ENCODE measurements around the gene ST7L.
A peak's percentile ranks its signal among the peaks of the same experiment; 100 is the strongest.
"Not testable (repeated sequence)": the region's sequence is repeated elsewhere in the genome, so short reads cannot be mapped to it uniquely, and the experiment has no call there.

The ST7L gene

GRCh38 chr1:112505400-112505785 is 113.5 kb downstream of the ST7L start:
- intact Hi-C loops (cut with DNase I), result loop anchor here (10.0 kb wide), 1 partner anchor 109 kb away; the partner anchor contains the start of genes CAPZA1 and ST7L

DNA sequence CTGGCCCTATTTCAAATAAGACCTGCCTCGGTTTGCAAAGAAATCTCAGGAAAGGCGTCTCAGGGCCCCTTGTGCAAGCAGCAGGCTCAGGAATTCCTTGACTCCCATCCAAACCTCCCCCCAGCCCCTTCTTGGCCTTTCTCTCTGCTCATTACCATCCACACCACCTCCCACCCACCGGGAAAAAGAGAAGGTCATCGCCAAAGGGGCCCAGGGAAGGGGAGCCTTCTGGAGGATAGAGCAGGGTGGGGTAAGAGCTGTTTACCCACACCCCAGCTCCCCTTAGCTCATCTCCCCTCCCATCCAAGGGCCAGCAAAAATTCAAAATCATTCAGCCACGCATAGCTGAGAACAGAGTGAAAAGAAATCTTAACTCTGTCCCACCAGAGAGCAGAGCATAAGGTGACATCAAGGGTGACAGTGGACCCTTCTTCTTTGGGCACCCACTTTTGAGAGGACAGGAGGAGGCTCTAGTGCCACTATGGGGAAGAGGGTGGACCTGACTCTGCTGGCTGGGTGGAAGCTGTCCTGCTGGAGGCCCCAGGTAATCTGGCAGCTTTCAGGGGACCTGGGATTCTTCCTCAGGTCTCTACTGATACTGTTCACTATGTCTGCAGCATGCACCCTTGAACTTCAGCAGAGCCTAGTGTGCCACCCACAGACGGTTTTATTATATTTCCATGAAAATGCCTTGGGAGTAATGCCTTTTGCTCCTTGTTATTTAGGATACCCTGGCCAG is 114.1 kb downstream of the ST7L start:
- intact Hi-C loops (cut with DNase I), result loop anchor here (10.0 kb wide), 1 partner anchor 110 kb away; the partner anchor contains the start of genes CAPZA1 and ST7L
- DNase-seq, result no peak

More at GRCh38 chr1:112505400-112505785, 113.5 kb downstream of the ST7L start:
- DNase-seq, result peak in 1 of 10 donors; percentile 45

DNA sequence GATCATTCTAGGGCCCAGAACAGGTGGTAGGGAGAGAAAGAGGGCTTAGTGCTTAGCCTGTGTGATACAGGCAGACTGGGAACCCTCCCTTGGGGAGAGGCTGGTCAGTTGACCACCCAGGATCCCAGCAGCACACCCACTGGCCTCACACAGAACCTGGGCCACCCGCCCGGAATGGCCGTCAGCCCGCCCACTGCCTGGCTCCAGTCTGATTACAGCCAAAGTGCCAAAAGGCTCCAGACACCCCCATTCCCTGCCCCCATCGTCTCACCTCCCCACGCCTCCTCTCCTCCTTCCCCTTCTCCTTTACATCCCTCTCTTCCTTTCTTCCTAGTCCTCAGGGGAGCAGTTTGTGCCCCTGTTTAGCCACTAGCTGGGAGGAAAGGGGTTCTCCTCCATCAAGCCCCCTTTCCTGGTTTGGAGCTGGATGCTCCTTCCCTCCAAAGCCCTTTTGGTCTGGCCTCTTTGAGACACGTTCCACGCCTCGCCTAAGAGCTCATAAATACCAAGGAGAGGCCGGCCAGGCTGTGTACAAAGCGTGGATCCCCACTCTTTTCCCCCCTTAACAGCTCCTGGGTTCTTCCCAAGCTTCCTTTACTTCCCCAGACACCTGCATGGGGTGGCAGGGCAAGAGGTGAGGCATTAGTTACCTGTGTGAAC is 114.8 kb downstream of the ST7L start:
- peak in 1 of 10 donors; percentile 69 for DNase-seq
- intact Hi-C loops (cut with DNase I), result loop anchor here (10.0 kb wide), 1 partner anchor 111 kb away; the partner anchor contains the start of genes CAPZA1 and ST7L

DNA sequence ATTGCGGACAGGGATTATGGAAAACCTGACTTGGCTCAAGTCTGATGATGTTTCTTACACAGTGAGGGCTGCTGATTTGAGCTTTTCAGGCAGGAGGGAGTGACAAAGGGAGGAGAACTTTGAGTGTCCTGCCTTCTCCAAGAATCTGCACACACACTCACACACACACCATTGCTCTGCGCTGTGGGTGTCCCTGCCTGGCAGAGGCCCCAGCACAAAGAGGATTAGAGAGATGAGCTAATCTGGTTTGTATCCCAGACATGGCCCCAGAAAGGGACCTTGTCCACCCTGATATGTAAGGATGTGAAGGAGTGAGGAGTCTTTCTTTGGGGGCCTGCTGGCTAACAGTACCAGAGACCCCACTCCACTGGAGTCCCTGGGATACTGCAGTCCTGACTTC is 116.1 kb downstream of the ST7L start:
- DNase-seq, result peak in 4 of 10 donors; percentile 21 to 89 (median 66)

DNA sequence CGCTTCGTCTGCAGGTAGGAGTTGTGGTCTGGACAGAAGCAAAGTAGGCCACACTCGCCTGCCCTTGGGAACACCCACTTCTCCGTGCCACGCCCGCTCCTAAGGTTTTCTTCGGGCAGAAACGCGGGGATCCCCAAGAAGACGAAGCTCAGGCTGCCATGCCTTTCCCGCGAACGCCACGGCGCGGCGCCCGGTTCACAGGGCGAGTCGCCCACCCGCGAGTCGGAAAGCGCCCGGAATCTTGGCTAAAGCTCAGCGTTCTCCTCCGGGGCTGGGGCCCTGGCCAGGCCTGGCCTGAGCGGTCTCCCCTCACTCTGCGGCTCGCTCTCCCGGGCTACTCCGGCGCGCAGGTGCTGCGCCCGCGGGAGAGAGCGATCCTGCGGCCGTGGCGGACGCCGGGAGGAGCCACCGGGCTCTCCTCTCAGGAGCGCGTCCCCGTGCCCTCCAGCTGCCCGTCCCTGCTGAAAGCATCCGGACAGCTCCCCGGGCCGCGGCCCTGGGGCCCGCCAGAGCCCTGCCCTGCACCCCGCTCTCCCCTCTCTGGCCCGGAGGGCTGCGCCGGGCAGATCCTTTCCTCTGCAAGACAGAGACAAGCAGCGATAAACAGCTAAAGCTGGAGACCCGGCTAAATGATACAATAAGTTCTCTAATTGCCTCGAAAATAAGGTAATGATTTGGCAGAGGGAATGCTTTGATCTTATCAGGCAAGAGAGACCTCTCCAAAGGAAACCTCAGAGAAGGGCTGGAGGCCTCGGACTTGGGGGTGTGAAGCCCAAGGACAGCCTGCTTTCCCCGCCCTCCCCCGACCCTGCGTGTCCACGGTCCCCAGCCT is 116.9 kb downstream of the ST7L start:
- intact Hi-C loops (cut with DNase I), result loop anchor here (2.0 to 10.0 kb wide), 2 partner anchors 113 to 207 kb away; partner anchors contain the start of genes CAPZA1 and ST7L
- peak; percentile 58 to 97 (median 81) for DNase-seq

More for the DNA sequence above, 116.1 kb downstream of the ST7L start:
- intact Hi-C loops (cut with DNase I), result loop anchor here (2.0 to 10.0 kb wide), 2 partner anchors 112 to 206 kb away; partner anchors contain the start of genes CAPZA1 and ST7L

DNA sequence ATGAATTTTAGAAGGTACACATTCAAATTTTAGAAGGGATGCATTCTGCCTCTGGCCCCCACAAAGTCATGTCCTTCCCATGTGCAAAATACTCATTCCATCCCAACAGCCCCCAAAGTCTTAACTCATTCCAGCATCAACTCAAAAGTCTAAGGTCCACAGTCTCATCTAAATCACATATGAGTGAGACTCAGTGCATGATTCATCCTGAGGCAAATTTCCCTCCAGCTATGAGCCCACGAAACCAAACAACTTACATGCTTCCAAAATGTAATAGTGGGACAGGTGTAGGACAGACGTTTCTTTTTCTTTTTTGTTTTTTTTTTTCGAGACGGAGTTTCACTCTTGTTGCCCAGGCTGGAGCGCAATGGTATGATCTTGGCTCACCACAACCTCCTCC is 122.7 kb downstream of the ST7L start:
- intact Hi-C loops (cut with DNase I), result no loop called here
- DNase-seq, result no peak

DNA sequence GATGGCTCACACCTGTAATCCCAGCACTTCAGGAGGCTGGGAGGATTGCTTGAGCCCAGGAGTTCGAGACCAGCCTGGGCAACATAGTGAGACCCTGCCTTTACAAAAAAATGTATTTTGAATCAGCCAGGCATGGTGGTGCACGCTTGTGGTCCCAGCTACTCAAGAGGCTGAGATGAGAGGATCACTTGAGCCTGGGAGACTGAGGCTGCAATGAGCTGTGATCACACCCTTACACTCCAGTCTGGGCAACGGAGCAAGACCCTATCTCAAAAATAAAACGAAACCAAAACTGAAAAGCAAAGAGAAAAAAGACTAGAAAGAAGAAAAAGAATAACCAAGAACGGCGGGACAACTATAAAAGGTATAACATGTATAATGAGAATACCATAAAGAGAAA is 125.6 kb downstream of the ST7L start:
- DNase-seq, result no peak
- intact Hi-C loops (cut with DNase I), result no loop called here

- intact Hi-C loops (cut with DNase I), result no loop called here
These were observed 126.9 kb downstream of the ST7L start for GRCh38 chr1:112492076-112492475.

GRCh38 chr1:112488141-112488540 is 130.8 kb downstream of the ST7L start:
- intact Hi-C loops (cut with DNase I), result no loop called here
- DNase-seq, result no peak

More at GRCh38 chr1:112492076-112492475, 126.9 kb downstream of the ST7L start:
- no peak for DNase-seq

DNA sequence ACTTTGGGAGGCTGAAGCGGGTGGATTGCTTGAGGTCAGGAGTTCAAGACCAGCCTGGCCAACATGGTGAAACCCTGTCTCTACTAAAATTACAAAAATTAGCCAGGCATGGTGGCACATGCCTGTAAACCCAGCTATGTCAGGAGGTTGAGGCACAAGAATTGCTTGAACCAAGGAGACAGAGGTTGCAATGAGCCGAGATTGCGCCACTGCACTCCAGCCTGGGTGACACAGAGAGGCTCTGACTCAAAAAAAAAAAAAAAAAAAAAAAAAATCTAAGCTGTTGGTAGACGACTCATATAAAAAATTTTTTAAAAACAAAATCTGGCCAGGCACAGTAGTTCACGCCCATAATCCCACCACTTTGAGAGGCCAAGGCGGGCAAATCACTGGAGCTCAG is 131.3 kb downstream of the ST7L start:
- intact Hi-C loops (cut with DNase I); DNase-seq: not testable (repeated sequence)

- DNase-seq; intact Hi-C loops (cut with DNase I): not testable (repeated sequence)
These were observed 132.9 kb downstream of the ST7L start for GRCh38 chr1:112486063-112486462.

GRCh38 chr1:112478314-112478713 is 140.6 kb downstream of the ST7L start:
- DNase-seq, result no peak
- intact Hi-C loops (cut with DNase I), result no loop called here

GRCh38 chr1:112477550-112477949 is 141.4 kb downstream of the ST7L start:
- DNase-seq, result no peak
- intact Hi-C loops (cut with DNase I), result no loop called here

Measured in posterior cingulate gyrus (tissue), 11 donors.